ENCODE measurements around the gene METAP1D. TPM values are rescaled to one million over a fixed set of nuclear protein-coding genes. Genes with fewer than 3 reads are reported as not detected.

Gene METAP1D
- total and polyA plus RNA-seq, 2 donors (not counting 3 experiments of a cell fraction or from before 2014, with no cell fraction given), result 4.2 to 8.1 TPM

DNA sequence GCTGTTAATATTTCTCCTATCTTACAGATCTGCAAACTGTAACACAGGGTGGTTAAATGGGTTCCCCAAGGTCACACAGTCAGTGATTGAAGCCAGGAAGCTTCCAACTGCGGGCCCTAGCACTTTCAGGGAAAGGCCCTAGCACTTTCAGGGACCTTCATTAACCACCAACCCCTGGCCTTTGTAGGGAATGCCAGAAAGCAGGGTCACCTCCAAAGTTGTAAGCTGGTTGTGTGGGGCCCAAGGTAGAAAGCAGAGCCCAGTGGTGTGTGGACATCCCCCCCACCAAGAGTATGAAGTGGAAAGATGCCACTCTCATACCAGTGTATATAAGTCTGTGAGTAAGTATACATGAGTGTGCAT lies 98.5 kb downstream of the METAP1D start:
- DNase-seq (ENCODE audit: low read depth, low spot score) (no peak), FAIRE-seq (no peak)
- no peaks in the 10 kb centered on the region for H3K79me2 ChIP-seq (ENCODE audit: control insufficient read depth, insufficient read depth, low read length)
- H3K9ac ChIP-seq (replicated peaks; ENCODE audit: extremely low read depth, insufficient read depth, low read length), result no peak overlapping the region
- H2AFZ ChIP-seq (ENCODE audit: low read depth, low read length), result no peak overlapping the region
- ChIA-PET POLR2A (no interaction called here), CTCF (interaction anchor here (0.5 to 1.7 kb wide), 6 partner anchors 10 to 394 kb away, joined by 3 to 8 read pairs (median 6); partner anchors contain the start of gene DLX1)
- intact Hi-C loops (cut with micrococcal nuclease), result no loop called here
- no peaks in the 10 kb centered on the region for H3K9me1 ChIP-seq (replicated peaks; ENCODE audit: control insufficient read depth, extremely low read depth, insufficient read depth, low read length)
- H3K4me3 ChIP-seq (replicated peaks in 1 of 3; ENCODE audit: insufficient read depth in 1 of 3, low read depth in 1 of 3, low read length in 3 of 3), result no peak overlapping the region
- TF ChIP-seq GATA2 (IDR thresholded peaks at IDR 0.05; ENCODE audit: insufficient read depth, insufficient read length, low read depth, low read length), result no peak
- no peak for TF ChIP-seq MYC (IDR thresholded peaks at IDR 0.05; ENCODE audit: low read depth, low read length)
- no peak for TF ChIP-seq FOS (IDR thresholded peaks at IDR 0.05; ENCODE audit: borderline replicate concordance, insufficient read depth, low read length)
- no peak for TF ChIP-seq POLR2A (IDR thresholded peaks at IDR 0.05; ENCODE audit: low read depth, low read length)
- H3K27me3 ChIP-seq (ENCODE audit: control insufficient read depth in 2 of 2, insufficient read depth in 2 of 2, low read length in 2 of 2), result peaks cover 46 to 82% of the 10 kb centered on the region in 2 experiments
- dilution Hi-C loops (cut with MboI; ENCODE audit: extremely low pct_ligation_motif_present, low sequenced_read_pairs), result no loop called here
- BruUV-seq (replicated peaks), result no TSS peak
- peaks cover 43% of the 10 kb centered on the region for H3K4me1 ChIP-seq (ENCODE audit: control insufficient read depth, extremely low read depth, insufficient read depth, low read length)
- H4K20me1 ChIP-seq (replicated peaks; ENCODE audit: control insufficient read depth, extremely low read depth, insufficient read depth, low read length), result no peaks in the 10 kb centered on the region
- H3K27ac ChIP-seq (ENCODE audit: insufficient read depth, low read depth, low read length), result no peak overlapping the region
- no peak overlapping the region for H3K4me2 ChIP-seq (ENCODE audit: insufficient read depth, low read length)
- H3K9me3 ChIP-seq (replicated peaks; ENCODE audit: control insufficient read depth, insufficient read depth, low read length), result no peaks in the 10 kb centered on the region
- H3K36me3 ChIP-seq (ENCODE audit: control insufficient read depth in 2 of 2, extremely low read depth in 1 of 2, insufficient read depth in 2 of 2, low read length in 2 of 2), result no peaks in the 10 kb centered on the region

DNA sequence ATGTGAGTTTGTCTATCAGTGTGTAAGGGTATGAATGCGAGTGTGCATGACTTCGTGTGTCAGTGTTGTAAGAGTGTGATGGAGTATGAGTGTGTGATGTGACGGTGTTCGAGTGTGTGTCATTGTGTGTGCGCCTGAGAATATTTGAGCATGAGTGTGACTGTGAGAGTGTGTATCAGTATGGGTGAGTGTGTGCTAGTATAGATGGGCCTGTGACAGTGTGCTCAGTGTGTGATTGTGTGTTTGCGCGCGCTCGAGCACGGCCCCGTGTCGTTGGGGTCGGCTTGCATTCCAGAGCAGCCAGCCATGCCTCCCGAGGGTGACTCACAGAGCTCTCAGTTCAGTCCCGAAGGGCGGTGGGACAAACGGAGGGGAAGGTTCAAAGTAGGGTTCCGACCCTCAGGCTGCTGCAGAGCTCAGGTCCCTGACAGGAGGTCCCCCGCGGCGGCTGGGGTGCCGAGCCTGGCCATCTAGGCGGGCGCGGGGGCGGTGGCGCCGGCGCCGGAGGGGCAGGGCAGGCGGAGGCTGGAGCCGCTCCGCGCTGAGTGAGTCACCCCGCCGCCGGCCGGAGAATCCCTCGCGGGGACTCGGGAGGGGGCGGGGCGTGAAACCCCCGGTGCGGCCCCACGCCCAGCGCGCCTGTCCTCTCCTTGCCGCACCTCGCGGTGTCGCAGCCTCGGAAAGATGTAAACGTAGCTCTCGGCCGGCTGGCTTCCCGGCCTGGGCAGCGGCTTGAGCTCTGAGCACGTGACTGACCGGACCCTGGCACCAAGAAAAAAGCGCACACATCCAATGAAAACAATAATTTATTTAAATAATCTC lies 99.1 kb downstream of the METAP1D start:
- no TSS peak for BruUV-seq (replicated peaks)
- intact Hi-C loops (cut with micrococcal nuclease) (no loop called here), dilution Hi-C loops (cut with MboI; ENCODE audit: extremely low pct_ligation_motif_present, low sequenced_read_pairs) (no loop called here)
- Histone ChIP-seq H3K79me2 (ENCODE audit: control insufficient read depth, insufficient read depth, low read length) (no peaks in the 10 kb centered on the region), H3K9me3 (replicated peaks; ENCODE audit: control insufficient read depth, insufficient read depth, low read length) (no peaks in the 10 kb centered on the region), H3K9me1 (replicated peaks; ENCODE audit: control insufficient read depth, extremely low read depth, insufficient read depth, low read length) (no peaks in the 10 kb centered on the region), H3K9ac (replicated peaks; ENCODE audit: extremely low read depth, insufficient read depth, low read length) (peak overlapping the region; percentile 4), H2AFZ (ENCODE audit: low read depth, low read length) (peak overlapping the region; percentile 69), H3K36me3 (ENCODE audit: control insufficient read depth in 2 of 2, extremely low read depth in 1 of 2, insufficient read depth in 2 of 2, low read length in 2 of 2) (no peaks in the 10 kb centered on the region), H3K4me1 (ENCODE audit: control insufficient read depth, extremely low read depth, insufficient read depth, low read length) (peaks cover 48% of the 10 kb centered on the region), H3K27me3 (ENCODE audit: control insufficient read depth in 2 of 2, insufficient read depth in 2 of 2, low read length in 2 of 2) (peaks cover 42 to 81% of the 10 kb centered on the region in 2 experiments), H3K27ac (ENCODE audit: insufficient read depth, low read depth, low read length) (no peak overlapping the region), H3K4me2 (ENCODE audit: insufficient read depth, low read length) (peak overlapping the region; percentile 77), H3K4me3 (replicated peaks in 1 of 3; ENCODE audit: insufficient read depth in 1 of 3, low read depth in 1 of 3, low read length in 3 of 3) (peak overlapping the region; percentile 12 to 34 (median 30)), H4K20me1 (replicated peaks; ENCODE audit: control insufficient read depth, extremely low read depth, insufficient read depth, low read length) (no peaks in the 10 kb centered on the region)
- POLR2A ChIA-PET, result no interaction called here
- peak; percentile 68 for DNase-seq (ENCODE audit: low read depth, low spot score)
- FAIRE-seq, result peak; percentile 72
- peak; percentile 88 for TF ChIP-seq FOS (IDR thresholded peaks at IDR 0.05; ENCODE audit: borderline replicate concordance, insufficient read depth, low read length)
- no peak for TF ChIP-seq POLR2A (IDR thresholded peaks at IDR 0.05; ENCODE audit: low read depth, low read length)
- TF ChIP-seq, protein P1, sequence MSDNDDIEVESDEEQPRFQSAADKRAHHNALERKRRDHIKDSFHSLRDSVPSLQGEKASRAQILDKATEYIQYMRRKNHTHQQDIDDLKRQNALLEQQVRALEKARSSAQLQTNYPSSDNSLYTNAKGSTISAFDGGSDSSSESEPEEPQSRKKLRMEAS (IDR thresholded peaks at IDR 0.05; ENCODE audit: insufficient read depth, insufficient read length), result peak; percentile 36
- TF ChIP-seq POLR2AphosphoS5 (IDR thresholded peaks at IDR 0.05; ENCODE audit: insufficient read depth, low read depth, low read length), result peak; percentile 33
- CTCF ChIA-PET, result interaction anchor here (0.5 to 1.7 kb wide), 9 partner anchors 10 to 525 kb away, joined by 3 to 8 read pairs (median 5); partner anchors contain the start of gene DLX1

Measured in endothelial cell of umbilical vein (primary cell).